ENCODE measurements around the gene BOK.
A peak's percentile ranks its signal among the peaks of the same experiment; 100 is the strongest.
"Not testable (repeated sequence)": the region's sequence is repeated elsewhere in the genome, so short reads cannot be mapped to it uniquely, and the experiment has no call there.

BOK gene

DNA sequence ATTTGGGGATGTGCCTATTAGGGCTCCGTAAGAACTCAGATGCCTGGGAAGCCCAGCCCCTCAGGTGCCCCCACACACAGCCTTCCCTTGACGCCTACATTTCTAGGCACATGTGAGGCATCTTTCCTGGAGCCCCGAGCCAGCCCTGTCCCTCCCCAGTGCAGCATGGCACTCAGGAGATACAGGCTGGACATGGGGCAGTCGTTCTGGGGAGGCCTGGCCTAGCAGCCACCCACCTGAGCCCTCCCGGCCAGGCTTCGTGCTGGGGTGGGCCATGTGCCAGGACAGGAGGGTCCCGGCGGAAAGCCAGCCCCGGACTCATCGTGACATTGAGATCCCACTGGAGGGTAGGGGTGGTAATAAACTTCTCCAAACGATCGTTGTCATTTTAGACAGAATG is 15.2 kb downstream of the BOK start:
- no peak for DNase-seq (ENCODE audit: low spot score)

DNA sequence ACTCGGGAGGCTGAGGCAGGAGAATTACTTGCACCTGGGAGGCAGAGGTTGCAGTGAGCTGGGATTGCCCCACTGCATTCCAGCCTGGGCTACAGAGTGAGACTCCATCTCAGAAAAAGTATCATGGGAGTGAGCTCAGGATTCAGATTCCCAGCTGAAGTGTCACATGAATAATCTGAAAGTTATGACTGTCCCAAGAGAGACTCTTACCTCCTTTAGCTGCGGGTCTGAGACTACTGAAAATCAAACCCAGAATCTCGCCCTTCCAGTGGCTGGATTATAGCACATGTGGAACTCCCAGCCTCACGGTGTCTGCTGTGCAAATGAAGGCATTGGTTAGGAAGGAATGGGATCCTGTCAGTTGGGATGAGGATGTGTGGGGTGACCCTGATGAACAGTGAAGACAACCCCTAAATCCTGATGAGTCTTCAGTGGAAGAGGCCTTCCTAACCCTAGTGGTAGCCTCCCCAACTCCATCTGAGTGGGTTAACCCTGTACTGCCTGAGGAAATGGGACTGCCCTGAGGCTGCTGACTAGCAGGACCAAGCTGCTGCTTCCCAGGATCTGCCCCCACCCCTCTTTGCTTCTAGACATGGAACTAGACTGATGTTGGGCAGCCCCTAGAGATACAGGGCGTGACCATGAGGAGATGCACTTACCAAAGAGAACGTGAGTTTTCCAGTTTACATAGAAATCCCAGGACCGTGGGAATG is 16.5 kb downstream of the BOK start:
- no peak for DNase-seq (ENCODE audit: low spot score)

DNA sequence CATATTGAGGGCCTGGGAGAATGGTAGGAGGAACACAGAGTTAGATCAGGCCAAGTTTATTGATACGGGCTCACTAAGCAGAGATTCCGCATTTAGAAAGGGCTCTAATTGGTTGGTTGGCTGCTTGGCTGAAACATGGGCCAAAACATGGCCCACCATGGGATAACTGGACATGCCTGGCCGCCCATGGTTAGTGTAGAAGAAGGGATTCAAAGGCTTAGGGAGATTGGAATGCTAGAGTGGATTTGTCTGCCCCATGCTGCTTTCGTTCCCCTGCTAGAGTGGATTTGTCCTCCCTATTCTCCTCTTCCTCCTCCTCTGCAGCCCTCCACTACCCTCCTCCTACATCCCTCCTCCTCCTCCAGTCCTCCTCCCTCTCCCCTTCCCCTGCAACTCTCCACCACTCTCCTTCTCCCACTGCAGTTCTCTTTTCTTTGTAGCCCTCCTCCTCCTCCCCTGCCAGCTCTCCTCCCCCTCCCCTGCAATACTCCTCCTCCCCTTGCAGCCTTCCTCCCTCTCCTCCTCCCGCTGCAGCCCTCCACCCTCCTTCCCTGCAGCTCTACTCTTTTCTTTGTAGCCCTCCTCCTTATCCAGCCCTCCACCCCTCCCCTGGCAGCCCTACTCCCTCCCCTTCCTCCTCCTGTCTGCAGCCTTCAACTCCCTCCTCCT is 17.2 kb downstream of the BOK start:
- DNase-seq (ENCODE audit: low spot score) = no peak

DNA sequence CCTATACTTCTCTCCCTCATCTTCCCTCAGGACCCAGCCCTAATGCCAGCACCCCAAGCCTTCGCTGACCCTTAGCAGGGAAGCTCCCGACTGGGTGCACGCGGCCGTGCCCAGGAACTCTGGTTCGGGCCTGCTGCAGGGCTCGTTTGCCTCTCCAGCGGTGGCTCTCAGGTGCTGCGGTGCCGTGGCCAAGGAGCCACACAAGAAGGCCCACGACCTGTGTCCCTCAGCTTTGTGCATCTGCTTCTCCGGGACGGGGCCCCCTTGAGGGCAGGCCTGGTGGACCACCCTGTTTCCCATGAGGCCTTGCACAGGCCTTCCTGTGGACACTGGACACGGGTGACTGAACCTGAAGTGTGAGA is 17.7 kb downstream of the BOK start:
- DNase-seq (ENCODE audit: low spot score) = no peak

DNA sequence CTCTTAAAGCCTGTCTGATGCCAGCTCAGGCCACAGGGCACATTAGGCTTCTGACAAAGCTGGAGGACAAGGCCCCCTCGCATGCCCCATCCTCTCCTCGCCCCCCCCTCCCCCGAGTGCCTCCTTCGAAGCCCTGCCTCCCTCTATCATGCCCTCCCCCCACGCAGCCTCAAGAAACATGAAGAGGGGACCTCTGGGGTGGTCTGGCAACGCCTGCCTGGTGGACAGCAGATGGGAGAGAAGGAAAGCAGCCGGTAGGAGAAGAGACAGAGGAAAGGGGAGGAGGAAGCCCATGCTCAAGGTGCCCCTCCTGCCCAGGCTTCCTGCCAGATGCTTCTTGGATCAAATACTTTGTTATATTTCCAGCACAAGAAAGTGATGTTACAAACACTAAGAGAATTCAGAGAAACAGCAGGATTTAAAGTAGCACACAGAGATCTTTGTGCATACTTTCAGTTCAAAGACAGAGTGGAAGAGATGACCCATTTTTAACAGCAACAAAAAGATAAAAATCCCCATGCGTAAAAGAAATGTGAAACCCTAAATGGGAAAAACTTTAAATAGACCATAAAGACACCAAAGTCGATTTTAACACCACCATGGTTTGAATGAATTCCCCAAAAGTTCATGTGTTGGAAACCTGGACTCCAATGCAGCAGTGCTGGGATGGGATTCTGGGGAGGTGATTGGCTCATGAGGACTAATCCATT is 19.0 kb downstream of the BOK start:
- no peak for DNase-seq (ENCODE audit: low spot score)

DNA sequence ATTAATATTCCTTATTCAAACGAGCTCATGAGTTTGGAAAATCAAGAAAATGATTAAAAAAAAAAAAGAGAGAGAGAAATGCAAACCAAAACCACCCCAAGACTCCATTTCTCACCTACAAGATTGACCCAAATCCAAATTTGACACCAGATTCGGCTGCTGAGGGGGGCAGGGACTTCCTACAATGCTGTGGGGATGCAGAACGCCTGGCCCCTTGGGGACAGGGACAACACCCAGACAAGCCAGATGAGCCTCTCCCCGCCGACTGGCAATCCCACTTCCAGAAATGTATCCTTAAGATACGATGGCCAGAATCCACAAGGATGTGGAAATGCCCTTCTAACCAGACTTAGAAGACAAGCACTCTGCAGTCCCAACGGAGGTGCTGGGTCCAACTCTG is 20.7 kb downstream of the BOK start:
- no peak for DNase-seq (ENCODE audit: low spot score)

DNA sequence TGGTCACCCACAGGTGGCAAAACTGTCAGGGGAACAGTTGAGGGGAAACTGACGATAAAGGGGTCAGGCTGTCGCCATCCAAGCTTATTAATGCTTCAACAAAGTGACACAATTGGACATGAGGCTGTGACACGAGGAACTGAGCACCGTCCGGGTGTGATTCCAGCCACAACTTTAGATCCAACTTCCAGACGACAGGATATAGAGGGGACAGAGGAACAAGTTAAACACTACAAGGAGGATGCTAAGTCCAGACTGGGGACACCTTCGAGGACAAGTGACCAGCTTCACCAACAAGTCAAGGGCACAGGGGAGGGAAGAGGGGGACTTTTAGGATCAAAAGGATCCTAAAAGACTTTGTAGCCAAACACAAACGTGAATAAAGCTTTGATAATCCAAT is 23.8 kb downstream of the BOK start:
- DNase-seq (ENCODE audit: low spot score) = no peak

DNA sequence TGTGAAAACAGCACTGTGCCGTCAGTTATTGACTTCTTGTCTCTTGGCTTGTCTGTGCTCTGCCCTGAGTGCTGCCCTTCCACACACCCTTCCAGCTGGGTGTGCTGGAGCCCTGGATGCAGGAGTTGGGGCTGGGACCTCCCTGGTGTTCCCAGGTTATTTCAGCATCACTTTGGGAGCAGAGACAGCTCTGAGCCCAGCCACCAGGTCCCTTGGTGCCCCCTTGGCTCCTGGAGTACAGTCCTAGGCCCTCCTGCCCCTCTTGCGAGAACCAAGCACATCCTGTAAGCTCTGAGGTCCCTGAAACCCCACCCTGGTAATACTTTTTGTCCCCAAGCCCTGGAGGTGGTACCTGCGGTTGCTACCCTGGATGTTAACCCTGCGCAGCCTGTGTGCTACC is 24.3 kb downstream of the BOK start:
- no peak for DNase-seq (ENCODE audit: low spot score)

DNA sequence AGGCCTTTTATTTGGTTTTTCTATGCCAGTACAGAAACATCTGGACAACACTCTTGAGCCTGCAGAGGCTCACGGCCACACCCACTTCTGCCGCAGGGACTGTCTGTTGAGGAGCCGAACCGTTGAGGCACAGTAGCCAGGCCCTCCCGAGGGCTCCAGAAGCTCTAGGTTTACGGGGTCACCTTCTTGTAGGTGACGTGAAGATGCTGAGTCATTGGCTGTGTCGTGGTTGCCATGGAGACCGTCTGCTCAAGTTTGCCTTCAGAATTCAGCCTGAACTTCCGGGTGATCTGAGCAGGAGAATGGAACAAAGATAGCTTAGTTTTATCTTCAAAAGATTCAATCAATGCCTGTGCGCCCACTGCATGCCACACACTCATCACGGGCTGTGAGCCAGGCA is 25.9 kb downstream of the BOK start:
- DNase-seq (ENCODE audit: low spot score) = peak; percentile 64

DNA sequence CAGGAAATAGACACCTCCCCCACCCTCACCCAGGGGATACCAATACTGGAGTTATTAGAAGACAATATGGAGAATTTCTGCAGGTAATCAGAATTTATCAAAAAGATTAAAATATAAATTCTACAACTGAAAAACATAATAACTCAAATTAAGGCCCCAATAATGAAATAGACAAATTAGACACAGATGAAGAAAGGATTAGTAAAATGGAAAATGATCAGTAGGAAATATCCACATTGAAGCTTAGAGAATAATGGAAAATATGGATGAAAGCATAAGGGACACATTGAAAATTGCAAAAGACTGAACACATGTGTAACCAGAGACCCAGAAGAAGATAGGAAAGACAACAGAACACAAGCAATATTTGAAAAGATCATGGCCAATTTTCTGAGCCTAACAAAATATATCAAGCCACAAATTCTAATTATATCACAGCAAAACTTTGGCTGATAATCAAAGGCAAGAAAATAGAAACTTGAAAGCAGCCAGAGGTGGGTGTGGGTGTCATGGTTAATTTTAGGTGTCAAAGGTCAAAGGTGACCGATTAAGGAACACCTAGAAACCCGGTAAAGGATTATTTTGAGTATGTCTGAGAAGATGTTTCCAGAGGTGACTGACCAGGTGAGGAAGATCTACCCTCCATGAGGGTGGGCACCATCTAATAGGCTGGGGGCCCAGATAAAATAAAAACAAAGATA is 28.2 kb downstream of the BOK start:
- no peak for DNase-seq (ENCODE audit: low spot score)

DNA sequence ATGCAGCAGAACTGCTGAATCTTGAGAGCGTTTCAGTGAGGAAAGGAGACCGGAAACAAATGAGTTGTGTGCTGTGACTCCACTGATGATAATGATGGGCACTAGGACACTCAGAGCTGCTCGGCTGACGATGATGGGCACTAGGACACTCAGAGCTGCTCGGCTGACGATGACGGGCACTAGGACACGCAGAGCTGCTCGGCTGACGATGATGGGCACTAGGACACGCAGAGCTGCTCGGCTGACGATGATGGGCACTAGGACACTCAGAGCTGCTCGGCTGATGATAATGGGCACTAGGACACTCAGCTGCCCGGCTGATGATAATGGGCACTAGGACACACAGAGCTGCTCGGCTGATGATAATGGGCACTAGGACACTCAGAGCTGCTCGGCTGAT is 31.3 kb downstream of the BOK start:
- DNase-seq (ENCODE audit: low spot score) = not testable (repeated sequence)

DNA sequence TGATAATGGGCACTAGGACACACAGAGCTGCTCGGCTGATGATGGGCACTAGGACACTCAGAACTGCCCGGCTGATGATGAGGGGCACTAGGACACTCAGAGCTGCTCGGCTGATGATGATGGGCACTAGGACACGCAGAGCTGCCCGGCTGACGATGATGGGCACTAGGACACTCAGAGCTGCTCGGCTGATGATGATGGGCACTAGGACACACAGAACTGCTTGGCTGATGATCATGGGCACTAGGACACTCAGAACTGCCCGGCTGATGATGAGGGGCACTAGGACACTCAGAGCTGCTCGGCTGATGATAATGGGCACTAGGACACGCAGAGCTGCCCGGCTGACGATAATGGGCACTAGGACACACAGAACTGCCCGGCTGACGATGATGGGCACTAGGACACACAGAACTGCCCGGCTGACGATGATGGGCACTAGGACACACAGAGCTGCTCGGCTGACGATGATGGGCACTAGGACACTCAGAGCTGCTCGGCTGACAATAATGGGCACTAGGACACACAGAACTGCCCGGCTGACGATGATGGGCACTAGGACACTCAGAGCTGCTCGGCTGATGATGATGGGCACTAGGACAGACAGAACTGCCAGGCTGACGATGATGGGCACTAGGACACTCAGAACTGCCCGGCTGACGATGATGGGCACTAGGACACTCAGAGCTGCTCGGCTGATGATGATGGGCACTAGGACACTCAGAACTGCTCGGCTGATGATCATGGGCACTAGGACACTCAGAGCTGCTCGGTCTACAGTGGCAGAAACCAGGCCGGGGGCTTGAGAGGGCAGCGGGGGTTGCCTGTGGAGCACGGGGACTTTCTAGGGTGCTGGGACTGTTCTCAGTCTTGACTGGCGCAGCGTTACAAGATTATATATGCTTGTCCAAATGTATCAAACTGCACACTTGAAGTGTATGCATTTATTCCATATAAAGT is 32.2 kb downstream of the BOK start:
- not testable (repeated sequence) for DNase-seq (ENCODE audit: low spot score)

DNA sequence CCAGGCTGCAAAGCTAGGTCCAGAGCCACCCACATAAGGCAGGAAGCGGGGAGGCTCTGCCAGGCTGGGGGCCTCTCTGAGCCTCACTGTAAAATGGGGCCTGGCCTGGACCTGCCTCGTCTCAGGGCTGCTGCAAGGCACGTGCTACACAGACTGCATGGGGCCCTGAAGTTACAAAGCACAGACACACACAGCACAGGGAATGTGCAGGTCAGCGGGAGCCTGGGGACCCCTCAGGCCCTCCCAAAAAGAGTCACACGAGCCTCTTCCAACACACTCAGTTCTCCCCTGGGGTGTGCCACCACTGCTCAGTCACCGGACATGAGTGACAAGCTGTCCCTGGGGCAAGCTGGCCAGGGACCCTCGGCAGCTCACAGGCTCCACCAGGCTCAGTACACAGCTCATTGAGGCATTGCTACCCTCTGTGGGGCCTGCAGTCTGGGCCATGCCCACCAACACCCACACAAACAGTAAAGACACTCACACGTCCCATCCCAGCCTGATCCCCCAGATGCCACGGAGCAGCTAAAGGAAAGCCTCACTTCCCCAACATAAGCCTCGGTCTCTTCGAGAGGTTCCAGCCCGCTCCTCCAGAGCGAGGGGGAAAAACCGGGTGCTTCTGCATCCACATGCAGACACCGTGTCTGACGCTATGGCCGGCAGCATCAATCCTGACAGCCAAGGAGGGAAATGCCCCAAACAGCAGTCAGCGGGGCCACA is 33.7 kb downstream of the BOK start:
- no peak for DNase-seq (ENCODE audit: low spot score)

DNA sequence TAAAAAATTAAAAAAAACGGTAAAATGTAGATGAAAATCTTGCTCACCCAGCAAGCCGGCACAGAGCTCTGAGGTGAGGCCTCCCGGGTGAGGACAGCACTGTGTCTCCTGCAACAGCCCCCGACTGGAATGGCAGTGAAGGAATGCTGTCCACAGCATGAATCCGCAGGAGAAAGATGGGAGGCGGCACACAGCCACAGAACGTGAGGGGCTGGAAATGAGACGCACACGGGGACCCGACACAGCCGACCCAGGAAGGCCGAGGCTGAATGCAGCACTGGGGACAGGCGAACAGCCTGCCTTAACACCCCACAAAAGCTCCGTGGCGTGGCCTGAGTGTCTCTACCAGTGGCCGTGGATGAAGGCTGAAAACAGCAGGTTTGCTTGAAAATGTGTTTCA is 34.7 kb downstream of the BOK start:
- DNase-seq (ENCODE audit: low spot score) = no peak

DNA sequence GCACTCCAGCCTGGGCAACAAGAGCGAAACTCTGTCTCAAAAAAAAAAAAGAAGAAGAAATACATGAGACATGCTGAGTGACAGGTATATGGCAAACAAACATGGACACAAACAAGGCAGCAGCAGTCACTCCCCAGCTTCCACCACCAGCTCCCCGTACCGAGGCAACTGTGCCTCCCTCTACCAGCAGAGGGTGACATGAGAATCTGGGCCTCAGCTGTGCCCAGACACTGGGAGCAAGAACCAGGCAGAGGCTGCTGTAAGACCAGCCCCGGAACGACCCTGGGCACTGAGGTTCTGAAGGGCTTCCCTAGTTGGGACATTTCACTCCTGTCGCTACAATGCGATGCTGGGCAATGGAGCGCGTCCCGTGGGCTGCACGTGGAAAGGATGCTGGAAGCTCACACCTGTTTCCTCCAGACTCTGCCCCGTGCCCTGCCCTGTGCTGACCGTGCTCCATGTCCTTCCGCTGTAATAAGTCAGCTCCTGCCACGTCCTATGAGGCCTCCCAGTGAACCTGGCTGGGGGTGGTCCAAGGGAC is 37.1 kb downstream of the BOK start:
- DNase-seq (ENCODE audit: low spot score) = peak; percentile 68

DNA sequence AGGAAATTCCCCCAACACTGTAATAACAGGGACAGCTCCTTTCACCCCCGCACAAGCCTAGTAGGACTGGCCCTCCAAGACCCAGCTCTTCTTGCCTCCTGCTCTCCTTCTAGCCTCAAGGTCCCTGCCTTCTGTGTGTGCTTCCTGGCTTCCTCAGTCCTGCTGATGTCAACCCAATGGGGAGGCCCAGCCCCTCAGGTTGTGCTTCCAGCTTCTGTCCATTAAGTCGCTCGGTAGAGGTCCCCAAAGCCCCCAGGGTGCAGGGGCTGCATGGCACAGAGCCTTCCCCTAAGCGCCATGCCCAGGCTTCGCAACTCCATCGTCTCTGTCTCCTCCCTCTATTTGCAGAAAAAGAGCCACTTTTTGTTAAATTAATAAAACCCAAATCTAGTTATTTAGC is 39.0 kb downstream of the BOK start:
- no peak for DNase-seq (ENCODE audit: low spot score)

DNA sequence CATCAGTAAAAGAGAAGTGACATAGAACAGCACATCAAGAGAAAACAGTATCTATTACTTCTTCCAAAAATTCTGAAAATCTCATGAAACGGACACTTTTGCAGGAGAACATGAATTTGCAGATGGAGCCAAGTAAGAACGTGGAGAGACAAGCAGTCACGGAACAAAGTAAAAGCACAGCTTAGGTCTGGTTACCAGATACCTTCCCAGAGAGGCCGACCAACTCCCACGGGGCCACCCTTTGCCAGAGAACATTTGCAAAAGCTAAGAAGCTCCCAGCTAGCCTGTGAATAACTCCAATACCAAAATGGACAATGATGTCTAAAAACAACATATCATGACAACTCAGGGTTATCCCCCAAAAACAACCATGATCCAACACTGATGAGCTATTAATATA is 39.5 kb downstream of the BOK start:
- DNase-seq (ENCODE audit: low spot score) = no peak

DNA sequence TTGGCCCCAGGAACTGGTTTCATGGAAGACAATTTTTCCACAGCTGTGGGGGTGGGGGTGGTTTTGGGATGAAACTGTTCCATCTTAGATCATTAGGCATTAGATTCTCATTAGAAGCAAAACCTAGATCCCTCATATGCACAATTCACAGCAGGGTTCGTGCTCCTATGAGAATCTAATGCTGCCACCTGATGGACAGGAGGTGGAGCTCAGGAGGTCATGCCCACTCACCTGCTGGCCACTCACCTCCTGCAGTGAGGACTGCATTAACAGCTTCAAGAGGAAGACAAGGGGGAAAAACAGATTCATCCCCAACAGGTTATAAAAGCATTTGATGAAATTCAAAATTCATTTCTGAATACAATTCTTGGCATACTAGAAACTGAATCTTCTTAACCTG is 39.9 kb downstream of the BOK start:
- no peak for DNase-seq (ENCODE audit: low spot score)

DNA sequence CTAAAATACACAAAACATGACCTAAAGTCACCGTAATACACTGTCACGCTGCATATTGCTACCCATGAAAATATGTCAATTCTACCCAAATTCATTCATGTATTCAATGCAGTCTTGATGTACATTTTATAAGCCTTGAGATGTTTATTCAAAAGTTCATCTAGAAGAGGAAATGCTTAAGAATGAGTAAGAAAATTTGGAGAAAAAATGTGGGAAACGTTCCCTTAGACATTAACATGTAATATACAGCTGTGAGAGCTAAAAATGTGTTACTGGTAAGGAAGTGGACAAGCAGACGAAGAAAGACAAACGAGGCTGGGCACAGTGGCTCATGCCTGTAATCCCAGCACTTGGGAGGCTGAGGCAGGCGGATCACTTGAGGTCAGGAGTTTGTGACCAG is 41.1 kb downstream of the BOK start:
- DNase-seq (ENCODE audit: low spot score) = no peak

DNA sequence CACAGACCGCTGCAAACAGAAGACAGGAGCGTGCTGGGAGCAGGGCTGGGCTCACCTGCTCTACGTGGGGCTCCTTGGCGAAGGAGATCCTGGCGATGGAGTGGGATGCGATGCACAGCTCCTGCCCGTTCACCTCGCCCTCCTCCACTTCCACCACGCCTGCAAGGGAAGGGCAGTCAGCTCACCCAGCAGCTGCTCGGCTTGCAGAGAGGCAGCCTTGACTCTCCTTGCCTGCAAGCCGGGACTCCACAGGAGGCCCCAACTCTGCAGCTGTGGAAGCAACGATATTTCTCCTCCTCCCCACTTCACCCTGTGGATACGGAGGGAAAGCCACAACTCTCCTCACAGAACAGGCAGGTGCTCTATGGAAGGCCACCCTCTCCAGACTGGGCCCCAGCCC is 43.3 kb downstream of the BOK start:
- no peak for DNase-seq (ENCODE audit: low spot score)

DNA sequence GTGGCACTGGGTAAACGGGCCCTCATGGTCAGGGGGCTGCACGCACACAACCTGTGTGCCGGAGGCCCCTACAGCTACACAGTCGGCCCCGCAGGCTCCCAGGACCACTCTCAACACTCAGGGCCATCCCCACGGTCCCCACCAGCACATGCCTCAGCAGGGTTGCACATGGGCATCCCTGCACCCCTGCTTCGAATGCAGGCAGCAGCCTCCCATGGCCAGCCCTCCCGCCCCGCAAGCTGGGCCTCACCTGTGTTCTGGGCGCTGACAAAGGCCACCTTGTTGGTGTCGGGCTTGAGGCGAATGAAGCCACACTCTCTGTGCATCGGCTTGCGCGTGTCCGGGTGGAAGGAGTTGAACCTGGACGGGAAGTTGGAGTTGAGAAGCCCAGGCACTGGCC is 44.2 kb downstream of the BOK start:
- no peak for DNase-seq (ENCODE audit: low spot score)

Data from iPS-NIHi11 (cell line).